ENCODE data around the gene C1QTNF6.

C1QTNF6 gene

DNA sequence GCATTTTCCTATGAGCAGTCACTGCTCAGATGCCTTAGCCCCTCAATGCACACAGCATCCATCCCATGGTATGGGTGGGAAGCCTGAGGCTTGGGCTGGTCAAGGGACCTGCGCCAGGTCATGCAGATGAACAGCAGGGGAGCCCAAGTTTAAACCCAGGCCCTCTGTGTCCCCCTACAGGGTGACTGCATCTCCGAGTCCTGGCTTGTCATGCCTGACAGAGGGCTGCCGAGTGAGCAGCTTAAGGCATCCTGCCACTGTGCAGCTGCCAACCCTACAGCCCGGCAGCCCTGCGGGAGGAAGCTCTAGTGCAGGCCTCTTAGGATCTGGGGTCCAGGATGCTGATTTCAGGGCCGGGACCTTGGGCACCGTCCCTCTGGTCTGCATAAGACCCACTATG, 48.3 kb downstream of the C1QTNF6 start:
- no peak for DNase-seq

- no peak for DNase-seq
Measured at GRCh38 chr22:37138849-37139561, 49.0 kb downstream of the C1QTNF6 start.

GRCh38 chr22:37137903-37138665, 50.0 kb downstream of the C1QTNF6 start:
- DNase-seq = no peak

DNA sequence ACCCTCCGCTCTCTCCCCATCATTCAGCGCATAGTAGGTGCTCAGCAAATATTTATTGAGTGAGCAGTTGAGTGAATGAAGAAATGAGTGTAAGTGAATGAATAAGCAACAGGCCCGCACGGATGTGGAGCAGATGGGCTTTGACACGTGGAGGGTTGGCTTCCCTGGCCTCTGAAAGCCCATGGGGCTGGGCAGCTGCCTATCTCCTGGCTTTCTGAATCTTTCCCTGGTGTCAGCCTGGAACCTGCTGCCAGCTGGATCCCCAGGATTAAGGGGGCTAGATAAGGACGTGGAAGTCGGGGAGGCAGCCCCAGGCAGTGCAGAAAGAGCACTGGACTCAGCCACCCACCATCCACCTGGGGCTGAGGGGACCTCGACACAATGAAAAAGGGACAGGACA, 50.9 kb downstream of the C1QTNF6 start:
- peak; percentile 3 for DNase-seq

GRCh38 chr22:37135023-37135422, 53.0 kb downstream of the C1QTNF6 start:
- DNase-seq = no peak

DNA sequence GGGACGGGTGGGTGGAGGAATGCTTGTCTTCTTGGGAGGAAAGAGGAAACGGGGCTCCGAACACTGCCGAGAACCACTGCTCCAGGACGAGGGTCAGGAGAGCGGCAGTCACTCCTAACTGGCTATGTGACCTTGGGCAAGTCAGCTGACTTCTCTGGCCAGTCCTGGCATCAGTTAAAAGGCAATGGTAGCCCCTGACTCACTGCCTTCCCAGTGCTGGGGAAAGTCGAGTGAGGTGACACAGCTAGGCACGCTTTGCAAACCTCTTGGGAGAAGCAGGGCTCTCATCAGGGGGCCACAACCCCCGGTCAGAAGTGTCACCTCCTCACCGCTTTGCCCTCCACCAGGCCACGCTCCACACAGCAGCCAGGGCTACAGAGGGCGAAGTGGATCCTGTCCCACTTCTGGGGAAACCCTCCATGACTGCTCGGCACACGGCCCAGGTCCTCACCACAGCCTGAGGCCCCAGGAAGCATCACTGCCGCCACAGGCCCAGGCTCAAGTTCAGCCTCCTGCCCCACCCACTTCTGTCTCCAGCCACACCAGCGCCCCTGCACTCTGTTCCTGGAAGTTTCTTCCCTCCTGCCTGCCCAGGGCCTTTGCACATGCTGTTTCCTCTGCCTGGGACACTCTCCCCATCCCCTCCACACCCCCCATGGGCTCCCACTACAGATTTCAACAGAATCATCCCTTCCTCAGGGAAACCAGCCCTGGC, 54.6 kb downstream of the C1QTNF6 start:
- DNase-seq = no peak

DNA sequence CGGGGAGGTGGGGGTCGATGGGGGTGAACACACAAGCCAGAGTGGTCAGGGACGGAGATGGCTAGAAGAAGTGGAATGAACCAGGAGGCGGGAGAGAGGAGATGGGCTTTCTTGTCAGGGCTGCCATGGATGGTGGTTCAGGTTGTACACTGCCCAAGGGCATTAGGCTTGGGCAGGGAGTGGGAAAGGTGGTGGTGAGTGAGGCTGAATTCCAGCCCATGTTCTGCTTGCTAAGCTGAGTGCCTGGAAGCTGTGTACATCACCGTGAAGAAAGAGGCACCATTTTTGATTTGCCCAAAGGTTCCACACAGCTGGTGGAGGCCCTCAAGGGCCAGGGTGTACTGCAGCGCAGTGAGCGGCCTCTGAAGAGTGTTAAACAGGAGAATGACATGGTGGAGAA, 55.3 kb downstream of the C1QTNF6 start:
- no peak for DNase-seq
